ENCODE data around the gene LRRC52.

DNA sequence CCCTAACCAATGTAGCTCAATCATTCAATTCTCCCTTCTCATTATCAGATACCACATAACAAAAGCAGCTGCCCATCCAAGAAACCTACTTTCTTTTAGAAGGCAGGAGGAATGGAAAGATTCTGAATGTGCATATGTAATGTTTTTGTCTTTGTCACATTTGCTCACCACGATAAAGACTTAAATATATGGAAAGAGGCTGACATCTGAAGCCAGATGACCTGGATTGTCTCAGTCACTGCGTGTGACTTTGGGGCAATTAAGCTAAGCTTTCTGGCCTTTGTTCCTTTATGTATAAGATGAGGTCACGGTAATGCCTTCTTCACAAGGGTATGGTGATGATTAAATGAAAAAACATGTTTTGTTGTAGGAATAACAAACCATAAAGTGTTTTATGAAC, 42.6 kb downstream of the LRRC52 start:
- TF ChIP-seq, protein P1, sequence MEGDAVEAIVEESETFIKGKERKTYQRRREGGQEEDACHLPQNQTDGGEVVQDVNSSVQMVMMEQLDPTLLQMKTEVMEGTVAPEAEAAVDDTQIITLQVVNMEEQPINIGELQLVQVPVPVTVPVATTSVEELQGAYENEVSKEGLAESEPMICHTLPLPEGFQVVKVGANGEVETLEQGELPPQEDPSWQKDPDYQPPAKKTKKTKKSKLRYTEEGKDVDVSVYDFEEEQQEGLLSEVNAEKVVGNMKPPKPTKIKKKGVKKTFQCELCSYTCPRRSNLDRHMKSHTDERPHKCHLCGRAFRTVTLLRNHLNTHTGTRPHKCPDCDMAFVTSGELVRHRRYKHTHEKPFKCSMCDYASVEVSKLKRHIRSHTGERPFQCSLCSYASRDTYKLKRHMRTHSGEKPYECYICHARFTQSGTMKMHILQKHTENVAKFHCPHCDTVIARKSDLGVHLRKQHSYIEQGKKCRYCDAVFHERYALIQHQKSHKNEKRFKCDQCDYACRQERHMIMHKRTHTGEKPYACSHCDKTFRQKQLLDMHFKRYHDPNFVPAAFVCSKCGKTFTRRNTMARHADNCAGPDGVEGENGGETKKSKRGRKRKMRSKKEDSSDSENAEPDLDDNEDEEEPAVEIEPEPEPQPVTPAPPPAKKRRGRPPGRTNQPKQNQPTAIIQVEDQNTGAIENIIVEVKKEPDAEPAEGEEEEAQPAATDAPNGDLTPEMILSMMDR (IDR thresholded peaks at IDR 0.05), result no peak
- TF ChIP-seq POLR2A (IDR thresholded peaks at IDR 0.05), result no peak

All from transverse colon (tissue), 3 donors.